Esophagus squamous epithelium (tissue), 5 donors: ENCODE data around the gene CHN2. TPM values are rescaled to one million over a fixed set of nuclear protein-coding genes. Genes with fewer than 3 reads are reported as not detected.

ENCODE experiments used
- DNase-seq: peaks from one replicate; lab custom pipeline; 2025; lab: John Stamatoyannopoulos, UW
- H3K27ac ChIP-seq, 4 donors: fragments of 200-600 bp; sonication (generic); one replicate each; pipeline ENCODE4 v1.5.1; 2016 to 2019; ENCODE audit warnings: mild to moderate bottlenecking in 1 of 4
- H3K27me3 ChIP-seq, 4 donors: fragments of 200-600 bp; sonication (generic); 1 replicate in 3 of 4; 2 replicates in 1 of 4; pipeline versions ENCODE4 v1.5.1 to v1.6.0; 2017 to 2021; ENCODE audit warnings: antibody characterized with exemption in 1 of 4
- H3K36me3 ChIP-seq, 3 donors: fragments of 200-600 bp; sonication (generic); one replicate each; pipeline ENCODE4 v1.5.1; 2016 to 2019
- H3K4me1 ChIP-seq, 3 donors: fragments of 200-600 bp; sonication (generic); one replicate each; pipeline ENCODE4 v1.5.1; 2017 to 2019
- H3K4me3 ChIP-seq, 4 donors: fragments of 200-600 bp; sonication (generic); 1 replicate in 3 of 4; 2 replicates in 1 of 4; pipeline ENCODE4 v1.5.1; 2016 to 2019; ENCODE audit warnings: mild to moderate bottlenecking in 2 of 4, moderate library complexity in 1 of 4
- H3K9me3 ChIP-seq, 3 donors: fragments of 200-600 bp; sonication (generic); one replicate each; pipeline ENCODE4 v1.5.1; 2016 to 2019
- POLR2A ChIP-seq, 4 donors: fragments of 450-650 bp; IDR thresholded peaks; one replicate each; pipeline ENCODE4 v1.6.1; 2017; ENCODE audit warnings: antibody characterized with exemption in 4 of 4, mild to moderate bottlenecking in 4 of 4, moderate library complexity in 3 of 4
- WGBS, 2 donors: methylation state at CpG; one replicate each; pipeline ENCODE4 v1.1.5; 2018; 5-methylcytosine and 5-hydroxymethylcytosine counted together
- intact Hi-C: fragments of 100-400 bp; cut with DNase I; formaldehyde crosslinking; loops from one replicate; pipeline ENCODE4 v1.15.0; 2022
- total RNA-seq, 4 donors: library from RNA; depleted of rRNA; stranded (reverse); fragments of >200 nt; gene quantifications; one replicate each; pipeline ENCODE4 v1.1.0, GENCODE V29; 2016
- TF ChIP-seq, protein P1 (sequence below), 6 experiments: fragments of 450-650 bp in 4 of 6; fragments of 200-600 bp in 2 of 6; sonication (generic) in 2 of 6; IDR thresholded peaks; one replicate each; pipeline ENCODE4 v1.5.1; 2016 to 2019; ENCODE audit warnings: antibody characterized with exemption in 6 of 6, mild to moderate bottlenecking in 4 of 6, moderate library complexity in 4 of 6
- donor health status: DM: yes; HTN: yes; CAD: no.

Gene CHN2
- total RNA-seq, 4 donors from 2014 or later, result 0.08 to 8.6 (median 1.7) TPM

DNA sequence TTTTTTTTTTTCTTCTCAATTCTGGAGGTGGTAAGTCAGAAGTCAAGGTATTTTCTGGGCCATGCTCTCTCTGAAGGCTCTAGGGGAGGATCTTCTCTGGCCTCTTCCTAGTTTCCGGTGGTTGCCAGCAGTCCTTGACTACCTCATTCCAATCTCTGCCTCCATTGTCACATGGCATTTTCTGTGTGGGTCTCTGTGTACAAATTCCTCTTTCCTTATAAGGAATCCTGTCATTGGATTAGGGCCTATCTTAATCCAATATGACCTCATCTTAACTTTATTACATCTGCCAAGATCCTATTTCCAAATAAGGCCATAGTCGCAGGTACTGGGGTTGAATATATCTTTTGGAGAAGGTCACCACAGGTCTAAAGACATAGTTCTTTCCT lies 239.8 kb downstream of the CHN2 start:
- no peak for TF ChIP-seq POLR2A (IDR thresholded peaks at IDR 0.05)
- TF ChIP-seq, protein P1, sequence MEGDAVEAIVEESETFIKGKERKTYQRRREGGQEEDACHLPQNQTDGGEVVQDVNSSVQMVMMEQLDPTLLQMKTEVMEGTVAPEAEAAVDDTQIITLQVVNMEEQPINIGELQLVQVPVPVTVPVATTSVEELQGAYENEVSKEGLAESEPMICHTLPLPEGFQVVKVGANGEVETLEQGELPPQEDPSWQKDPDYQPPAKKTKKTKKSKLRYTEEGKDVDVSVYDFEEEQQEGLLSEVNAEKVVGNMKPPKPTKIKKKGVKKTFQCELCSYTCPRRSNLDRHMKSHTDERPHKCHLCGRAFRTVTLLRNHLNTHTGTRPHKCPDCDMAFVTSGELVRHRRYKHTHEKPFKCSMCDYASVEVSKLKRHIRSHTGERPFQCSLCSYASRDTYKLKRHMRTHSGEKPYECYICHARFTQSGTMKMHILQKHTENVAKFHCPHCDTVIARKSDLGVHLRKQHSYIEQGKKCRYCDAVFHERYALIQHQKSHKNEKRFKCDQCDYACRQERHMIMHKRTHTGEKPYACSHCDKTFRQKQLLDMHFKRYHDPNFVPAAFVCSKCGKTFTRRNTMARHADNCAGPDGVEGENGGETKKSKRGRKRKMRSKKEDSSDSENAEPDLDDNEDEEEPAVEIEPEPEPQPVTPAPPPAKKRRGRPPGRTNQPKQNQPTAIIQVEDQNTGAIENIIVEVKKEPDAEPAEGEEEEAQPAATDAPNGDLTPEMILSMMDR (IDR thresholded peaks at IDR 0.05), result no peak
- Histone ChIP-seq H3K36me3 (no peaks in the 10 kb centered on the region), H3K27ac (no peak overlapping the region), H3K4me1 (no peaks in the 10 kb centered on the region), H3K27me3 (no peaks in the 10 kb centered on the region), H3K9me3 (no peaks in the 10 kb centered on the region), H3K4me3 (no peak overlapping the region)
- 91 to 96% methylated on average over 2 of the region's 2 CpGs for WGBS, 2 donors
- intact Hi-C loops, result no loop called here
- no peak for DNase-seq

DNA sequence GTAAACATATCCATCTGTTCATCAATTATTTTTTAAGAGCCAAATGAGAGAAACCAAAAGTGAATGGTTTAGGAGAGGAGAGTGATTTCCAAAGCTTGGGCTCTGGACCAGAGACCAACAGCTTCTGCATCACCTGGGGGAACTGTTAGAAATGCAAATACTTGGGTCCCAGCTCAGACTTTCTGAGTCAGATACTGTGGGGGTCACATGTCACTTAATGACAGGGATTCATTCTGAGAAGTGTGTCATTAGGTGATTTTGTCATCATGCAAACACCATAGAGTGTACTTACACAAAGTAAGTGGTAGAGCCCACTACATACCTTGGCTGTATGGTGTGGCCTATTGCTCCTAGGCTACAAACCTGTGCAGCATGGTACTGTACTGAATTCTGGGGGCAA lies 240.6 kb downstream of the CHN2 start:
- Histone ChIP-seq H3K4me1 (no peaks in the 10 kb centered on the region), H3K4me3 (no peak overlapping the region), H3K36me3 (no peaks in the 10 kb centered on the region), H3K9me3 (no peaks in the 10 kb centered on the region), H3K27ac (no peak overlapping the region), H3K27me3 (no peaks in the 10 kb centered on the region)
- no peak for DNase-seq
- intact Hi-C loops, result no loop called here
- TF ChIP-seq, protein P1 (IDR thresholded peaks at IDR 0.05), result no peak
- no peak for TF ChIP-seq POLR2A (IDR thresholded peaks at IDR 0.05)

DNA sequence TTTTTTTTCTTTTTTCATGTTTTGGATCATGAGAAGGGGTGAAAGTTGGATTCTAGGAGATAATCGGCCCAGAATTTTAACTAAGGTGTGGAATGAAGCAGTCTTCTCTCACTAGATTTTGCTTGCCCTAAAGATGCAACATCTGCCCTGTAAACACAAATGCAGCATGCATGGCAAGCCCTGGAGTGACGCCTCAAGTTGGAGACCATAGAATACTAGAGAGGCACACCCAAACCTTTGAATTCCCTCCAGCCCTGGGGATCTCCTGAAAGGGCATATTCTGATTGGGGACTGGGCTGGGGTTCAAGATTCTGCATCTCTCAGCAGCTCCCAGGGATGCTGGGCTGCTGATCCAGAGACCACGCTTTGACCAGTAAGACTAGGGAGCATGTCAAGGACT lies 241.3 kb downstream of the CHN2 start:
- no peak for DNase-seq
- Histone ChIP-seq H3K36me3 (no peaks in the 10 kb centered on the region), H3K27ac (no peak overlapping the region), H3K9me3 (no peaks in the 10 kb centered on the region), H3K4me3 (no peak overlapping the region), H3K4me1 (no peaks in the 10 kb centered on the region), H3K27me3 (no peaks in the 10 kb centered on the region)
- 83 to 100% methylated on average over 2 to 3 of the region's 3 CpGs for WGBS, 2 donors
- TF ChIP-seq, protein P1 (IDR thresholded peaks at IDR 0.05), result no peak
- no peak for TF ChIP-seq POLR2A (IDR thresholded peaks at IDR 0.05)
- intact Hi-C loops, result no loop called here

DNA sequence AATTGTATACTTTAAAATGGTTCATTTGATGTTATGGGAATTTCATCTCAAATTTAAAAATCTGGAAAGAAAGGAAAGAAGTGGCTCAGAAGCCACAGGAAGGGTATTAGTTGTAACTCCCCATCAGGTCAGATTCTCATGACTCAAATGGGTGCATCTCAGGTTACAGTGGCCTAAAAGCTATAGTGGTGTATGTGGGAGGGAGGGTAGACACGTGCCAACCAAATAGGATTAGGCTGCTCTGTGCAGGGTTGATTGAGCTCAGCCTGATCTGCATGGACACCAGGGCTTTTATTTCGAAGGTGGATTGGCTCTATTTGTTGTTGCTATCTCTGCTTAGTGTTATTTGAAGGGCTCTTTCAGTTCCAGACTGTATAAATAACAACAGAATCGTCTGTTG lies 247.6 kb downstream of the CHN2 start:
- Histone ChIP-seq H3K4me3 (no peak overlapping the region), H3K27ac (no peak overlapping the region), H3K27me3 (no peaks in the 10 kb centered on the region), H3K9me3 (no peaks in the 10 kb centered on the region), H3K4me1 (peaks cover 0 to 8% (median 0%) of the 10 kb centered on the region in 3 donors), H3K36me3 (no peaks in the 10 kb centered on the region)
- intact Hi-C loops, result no loop called here
- TF ChIP-seq POLR2A (IDR thresholded peaks at IDR 0.05), result no peak
- TF ChIP-seq, protein P1 (IDR thresholded peaks at IDR 0.05), result no peak
- no peak for DNase-seq
- WGBS, 2 donors, result 22 to 40% methylated on average over 3 of the region's 3 CpGs

DNA sequence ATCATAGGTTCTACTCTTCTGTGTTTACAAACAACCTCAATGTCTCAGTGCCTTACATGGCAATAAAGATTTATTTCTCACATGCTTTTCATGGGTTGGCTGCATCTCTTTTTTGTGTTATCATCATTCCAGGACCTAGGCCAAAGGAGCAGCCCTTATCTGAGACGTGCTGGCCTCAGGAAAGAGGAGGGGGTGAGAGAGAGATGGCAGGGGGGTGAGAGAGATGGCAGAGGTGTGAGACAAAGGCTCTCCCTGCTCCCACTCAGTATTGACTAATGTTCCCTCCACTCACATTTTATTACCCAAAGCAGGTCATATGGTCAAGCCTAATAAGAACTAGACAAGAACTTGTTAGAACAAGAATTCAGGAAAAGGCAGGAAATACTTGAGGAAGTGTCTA lies 249.0 kb downstream of the CHN2 start:
- TF ChIP-seq, protein P1 (IDR thresholded peaks at IDR 0.05), result no peak
- no peak for TF ChIP-seq POLR2A (IDR thresholded peaks at IDR 0.05)
- intact Hi-C loops, result no loop called here
- Histone ChIP-seq H3K27ac (no peak overlapping the region), H3K4me1 (peaks cover 0 to 8% (median 0%) of the 10 kb centered on the region in 3 donors), H3K4me3 (no peak overlapping the region), H3K27me3 (no peaks in the 10 kb centered on the region), H3K36me3 (no peaks in the 10 kb centered on the region), H3K9me3 (no peaks in the 10 kb centered on the region)
- DNase-seq, result no peak
- 60 to 67% methylated on average over 1 of the region's 1 CpG for WGBS, 2 donors
